Measurements from ENCODE around the gene ACY1. TPM values are rescaled to one million over a fixed set of nuclear protein-coding genes. Genes with fewer than 3 reads are reported as not detected.

ACY1 gene
- total RNA-seq, 1 donor from 2014 or later = 58.7 TPM

- Mint-ChIP-seq H3K27me3 (no peaks in the 10 kb centered on the region), H3K4me3 (peak overlapping the region; percentile 85), H3K4me1 (peaks cover 24% of the 10 kb centered on the region), H3K36me3 (ENCODE audit: low read depth) (peaks cover 18% of the 10 kb centered on the region), H3K9me3 (no peaks in the 10 kb centered on the region), H3K27ac (peak overlapping the region; percentile 91)
- peak; percentile 89 for DNase-seq
- intact Hi-C loops (cut with micrococcal nuclease) = loop anchor here (1.0 to 5.0 kb wide), 11 partner anchors 25 to 441 kb away; partner anchors contain the start of genes ABHD14B, ACY1, DCAF1 and POC1A
Measured at GRCh38 chr3:51942603-51943450, 40.5 kb upstream of the ACY1 start.

DNA sequence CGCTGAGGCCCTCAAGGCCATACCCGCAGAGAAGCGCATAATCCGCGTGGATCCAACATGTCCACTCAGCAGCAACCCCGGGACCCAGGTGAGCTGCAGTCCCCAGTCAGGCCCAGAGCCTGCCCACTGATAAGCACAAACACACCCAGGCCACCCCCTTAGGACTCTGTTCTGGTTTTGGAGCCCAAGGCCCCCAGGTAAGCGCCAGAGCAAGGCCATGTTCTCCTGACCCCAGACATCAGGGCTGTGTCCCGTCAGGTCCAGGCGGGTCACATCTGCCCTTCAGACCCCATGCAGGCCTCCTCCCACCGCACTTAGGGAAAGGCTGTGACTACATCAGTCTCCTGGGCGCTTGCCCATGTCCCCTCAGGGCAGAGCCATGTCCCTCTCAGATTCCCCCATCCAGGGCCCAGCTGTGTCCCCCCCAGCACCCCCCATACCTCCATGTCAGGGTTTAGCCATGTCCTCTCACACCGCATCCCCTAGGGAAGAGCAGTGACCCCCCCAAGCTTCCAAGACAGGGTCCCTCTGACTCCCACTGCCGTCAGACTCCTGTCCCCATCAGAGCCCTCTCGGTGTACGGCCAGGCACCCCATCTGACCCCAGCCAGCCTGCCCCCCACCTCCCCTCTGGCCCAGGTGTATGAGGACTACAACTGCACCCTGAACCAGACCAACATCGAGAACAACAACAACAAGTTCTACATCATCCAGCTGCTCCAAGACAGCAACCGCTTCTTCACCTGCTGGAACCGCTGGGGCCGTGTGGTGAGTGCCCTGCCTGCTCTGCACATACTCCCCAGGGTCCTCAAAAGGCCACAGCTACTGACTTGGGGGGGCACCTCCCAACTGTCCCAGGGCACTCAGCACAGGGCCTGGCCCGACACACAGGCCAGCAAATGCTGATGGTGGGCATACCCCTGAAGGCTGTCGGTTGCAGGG is 39.6 kb upstream of the ACY1 start:
- Mint-ChIP-seq H3K9me3 (no peaks in the 10 kb centered on the region), H3K4me1 (peaks cover 21% of the 10 kb centered on the region), H3K27me3 (no peaks in the 10 kb centered on the region), H3K36me3 (ENCODE audit: low read depth) (peaks cover 16% of the 10 kb centered on the region), H3K27ac (no peak overlapping the region), H3K4me3 (no peak overlapping the region)
- intact Hi-C loops (cut with micrococcal nuclease) = loop anchor here (2.0 to 5.0 kb wide), 3 partner anchors 179 to 441 kb away; partner anchors contain the start of genes DCAF1 and RAD54L2
- no peak for DNase-seq

DNA sequence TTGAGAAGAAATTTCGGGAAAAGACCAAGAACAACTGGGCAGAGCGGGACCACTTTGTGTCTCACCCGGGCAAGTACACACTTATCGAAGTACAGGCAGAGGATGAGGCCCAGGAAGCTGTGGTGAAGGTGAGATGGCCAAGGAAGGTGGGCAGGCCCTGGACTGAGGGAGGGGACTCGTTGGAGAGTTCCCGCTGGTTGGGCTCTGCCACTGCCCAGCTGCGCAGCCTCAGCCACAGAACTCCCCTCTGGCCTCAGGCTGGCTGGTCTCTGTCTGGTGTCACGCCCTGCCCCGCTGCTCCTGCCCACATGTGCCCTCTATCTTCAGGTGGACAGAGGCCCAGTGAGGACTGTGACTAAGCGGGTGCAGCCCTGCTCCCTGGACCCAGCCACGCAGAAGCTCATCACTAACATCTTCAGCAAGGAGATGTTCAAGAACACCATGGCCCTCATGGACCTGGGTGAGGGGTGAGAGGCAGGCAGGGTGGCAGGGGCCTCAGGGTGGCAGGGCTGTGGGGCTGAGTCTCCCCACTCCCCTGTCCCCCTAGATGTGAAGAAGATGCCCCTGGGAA is 38.8 kb upstream of the ACY1 start:
- intact Hi-C loops (cut with micrococcal nuclease) = loop anchor here (5.0 kb wide), 2 partner anchors 407 to 442 kb away; partner anchors contain the start of genes DCAF1 and RAD54L2
- no peaks in the 10 kb centered on the region for H3K27me3 Mint-ChIP-seq
- peaks cover 11% of the 10 kb centered on the region for H3K36me3 Mint-ChIP-seq (ENCODE audit: low read depth)
- H3K4me3 Mint-ChIP-seq = no peak overlapping the region
- DNase-seq = no peak
- no peak overlapping the region for H3K27ac Mint-ChIP-seq
- H3K4me1 Mint-ChIP-seq = peaks cover 15% of the 10 kb centered on the region
- no peaks in the 10 kb centered on the region for H3K9me3 Mint-ChIP-seq

GRCh38 chr3:51945031-51945840 is 38.1 kb upstream of the ACY1 start:
- Mint-ChIP-seq H3K4me3 (no peak overlapping the region), H3K9me3 (no peaks in the 10 kb centered on the region), H3K27ac (no peak overlapping the region), H3K36me3 (ENCODE audit: low read depth) (peaks cover 10% of the 10 kb centered on the region), H3K27me3 (no peaks in the 10 kb centered on the region), H3K4me1 (peaks cover 14% of the 10 kb centered on the region)
- no peak for DNase-seq
- intact Hi-C loops (cut with micrococcal nuclease) = no loop called here

DNA sequence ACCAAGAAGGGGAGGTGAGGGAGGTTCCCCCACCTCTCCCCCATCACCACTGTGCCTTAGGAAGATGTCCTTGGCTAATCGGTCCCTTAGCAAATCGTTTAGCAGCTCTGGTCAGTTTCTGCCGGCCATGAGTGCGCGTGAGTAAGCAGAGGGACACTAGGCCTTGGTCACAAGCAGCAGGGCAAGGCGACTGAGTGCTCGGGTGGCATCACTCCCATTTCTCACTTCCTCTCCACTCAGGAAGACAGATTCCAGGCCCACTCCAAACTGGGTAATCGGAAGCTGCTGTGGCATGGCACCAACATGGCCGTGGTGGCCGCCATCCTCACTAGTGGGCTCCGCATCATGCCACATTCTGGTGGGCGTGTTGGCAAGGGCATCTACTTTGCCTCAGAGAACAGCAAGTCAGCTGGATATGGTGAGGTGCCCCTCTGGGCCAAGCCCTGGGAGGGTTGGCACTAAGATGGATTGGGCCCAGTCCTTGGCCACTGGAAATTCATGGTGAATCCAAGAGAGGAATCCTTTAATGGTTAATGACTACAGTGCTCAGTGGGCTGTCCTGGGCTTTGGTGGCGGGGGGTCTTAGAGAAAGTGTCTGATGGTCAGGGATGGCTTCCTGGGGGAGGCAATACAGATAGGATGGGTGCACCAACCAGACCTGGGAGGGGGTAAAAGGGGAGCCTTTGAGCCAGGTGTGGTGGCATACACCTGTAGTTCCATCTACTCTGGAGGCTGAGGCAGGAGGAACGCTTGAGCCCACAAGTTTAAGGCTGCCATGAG is 37.2 kb upstream of the ACY1 start:
- H3K4me3 Mint-ChIP-seq = no peak overlapping the region
- intact Hi-C loops (cut with micrococcal nuclease) = no loop called here
- H3K9me3 Mint-ChIP-seq = no peaks in the 10 kb centered on the region
- H3K27ac Mint-ChIP-seq = no peak overlapping the region
- no peak for DNase-seq
- H3K4me1 Mint-ChIP-seq = peaks cover 5% of the 10 kb centered on the region
- peaks cover 3% of the 10 kb centered on the region for H3K36me3 Mint-ChIP-seq (ENCODE audit: low read depth)
- no peaks in the 10 kb centered on the region for H3K27me3 Mint-ChIP-seq

DNA sequence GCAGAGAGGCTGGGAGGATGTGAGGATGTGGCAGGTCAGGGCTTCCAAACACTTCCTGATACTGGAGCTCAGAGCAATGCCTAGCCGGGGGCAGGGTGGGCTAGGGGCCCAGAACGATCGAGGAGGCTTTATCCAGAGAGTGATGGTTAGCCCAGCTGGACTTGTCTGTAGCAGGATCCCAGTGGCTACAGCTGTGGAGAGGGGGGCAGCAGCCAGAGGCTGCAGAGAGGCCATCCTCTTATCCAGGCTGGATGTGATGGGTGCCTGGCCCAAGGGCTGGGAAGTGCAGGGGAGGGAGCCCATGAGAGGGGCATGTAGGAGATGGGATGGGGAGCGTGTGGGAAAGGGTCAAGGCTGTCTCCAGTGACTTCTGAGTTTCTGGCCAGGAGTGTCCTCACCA is 36.5 kb upstream of the ACY1 start:
- Mint-ChIP-seq H3K4me1 (peaks cover 4% of the 10 kb centered on the region), H3K36me3 (ENCODE audit: low read depth) (peaks cover 3% of the 10 kb centered on the region), H3K27me3 (no peaks in the 10 kb centered on the region), H3K27ac (no peak overlapping the region), H3K9me3 (no peaks in the 10 kb centered on the region), H3K4me3 (no peak overlapping the region)
- DNase-seq = no peak
- intact Hi-C loops (cut with micrococcal nuclease) = no loop called here

DNA sequence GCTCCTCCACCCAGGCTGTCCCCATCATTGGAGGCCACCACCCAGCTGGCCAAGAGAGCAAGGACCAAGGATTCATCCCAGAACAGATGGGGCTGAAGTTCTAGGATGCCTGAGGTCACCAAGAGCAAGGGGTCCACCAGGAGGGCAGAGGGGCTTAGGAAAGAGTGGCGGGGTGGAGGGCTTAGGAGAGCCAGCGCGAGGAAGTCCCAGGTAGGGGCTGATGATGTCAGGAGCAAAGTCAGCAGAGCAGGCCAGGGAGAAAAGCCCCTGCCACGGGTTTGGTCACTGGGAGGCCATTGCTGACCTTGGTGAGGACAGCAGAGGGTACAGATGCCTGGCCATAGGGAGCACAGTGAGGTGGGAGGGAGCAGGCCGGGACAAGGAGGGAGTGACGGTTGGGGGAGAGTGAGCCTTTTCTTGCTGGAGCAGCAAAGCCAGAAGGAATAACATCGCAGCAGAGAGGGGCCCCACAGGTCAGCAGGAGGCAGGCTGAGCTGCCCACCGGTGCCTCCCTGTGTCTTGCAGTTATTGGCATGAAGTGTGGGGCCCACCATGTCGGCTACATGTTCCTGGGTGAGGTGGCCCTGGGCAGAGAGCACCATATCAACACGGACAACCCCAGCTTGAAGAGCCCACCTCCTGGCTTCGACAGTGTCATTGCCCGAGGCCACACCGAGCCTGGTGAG is 36.0 kb upstream of the ACY1 start:
- Mint-ChIP-seq H3K27me3 (no peaks in the 10 kb centered on the region), H3K4me1 (peaks cover 4% of the 10 kb centered on the region), H3K9me3 (no peaks in the 10 kb centered on the region), H3K36me3 (ENCODE audit: low read depth) (peaks cover 3% of the 10 kb centered on the region), H3K4me3 (no peak overlapping the region), H3K27ac (no peak overlapping the region)
- intact Hi-C loops (cut with micrococcal nuclease) = no loop called here
- DNase-seq = no peak

GRCh38 chr3:51948016-51948580 is 35.2 kb upstream of the ACY1 start:
- no peaks in the 10 kb centered on the region for H3K9me3 Mint-ChIP-seq
- peaks cover 3% of the 10 kb centered on the region for H3K27me3 Mint-ChIP-seq
- DNase-seq = no peak
- H3K36me3 Mint-ChIP-seq (ENCODE audit: low read depth) = peaks cover 3% of the 10 kb centered on the region
- H3K4me1 Mint-ChIP-seq = peaks cover 1% of the 10 kb centered on the region
- H3K27ac Mint-ChIP-seq = no peak overlapping the region
- intact Hi-C loops (cut with micrococcal nuclease) = no loop called here
- no peak overlapping the region for H3K4me3 Mint-ChIP-seq

DNA sequence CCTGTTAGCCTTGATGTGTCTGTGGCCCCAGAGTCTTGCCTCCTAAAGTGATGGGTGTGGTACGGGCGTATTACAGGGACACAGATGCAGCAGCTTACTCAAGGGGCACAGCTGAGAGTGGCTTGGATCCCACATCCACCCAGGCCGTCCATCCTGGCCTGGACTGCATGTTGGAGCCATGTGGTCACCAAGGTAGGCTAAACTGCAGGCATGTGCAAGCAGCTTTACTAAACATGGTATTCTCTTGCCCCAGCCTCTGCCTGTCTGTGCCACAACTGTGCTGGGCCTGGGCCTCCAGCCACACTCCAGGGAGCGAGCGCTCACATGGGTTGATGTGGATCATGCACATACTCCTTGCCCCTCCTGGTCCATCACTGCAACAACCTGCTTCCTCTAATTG is 34.2 kb upstream of the ACY1 start:
- Mint-ChIP-seq H3K27ac (no peak overlapping the region), H3K27me3 (peaks cover 14% of the 10 kb centered on the region), H3K4me1 (no peaks in the 10 kb centered on the region), H3K4me3 (no peak overlapping the region), H3K9me3 (no peaks in the 10 kb centered on the region), H3K36me3 (ENCODE audit: low read depth) (peaks cover 3% of the 10 kb centered on the region)
- DNase-seq = no peak
- intact Hi-C loops (cut with micrococcal nuclease) = no loop called here

GRCh38 chr3:51950899-51951298 is 32.4 kb upstream of the ACY1 start:
- intact Hi-C loops (cut with micrococcal nuclease) = no loop called here
- peaks cover 3% of the 10 kb centered on the region for H3K36me3 Mint-ChIP-seq (ENCODE audit: low read depth)
- H3K4me1 Mint-ChIP-seq = no peaks in the 10 kb centered on the region
- no peak overlapping the region for H3K4me3 Mint-ChIP-seq
- no peak for DNase-seq
- H3K27ac Mint-ChIP-seq = no peak overlapping the region
- H3K9me3 Mint-ChIP-seq = no peaks in the 10 kb centered on the region
- H3K27me3 Mint-ChIP-seq = peaks cover 26% of the 10 kb centered on the region

DNA sequence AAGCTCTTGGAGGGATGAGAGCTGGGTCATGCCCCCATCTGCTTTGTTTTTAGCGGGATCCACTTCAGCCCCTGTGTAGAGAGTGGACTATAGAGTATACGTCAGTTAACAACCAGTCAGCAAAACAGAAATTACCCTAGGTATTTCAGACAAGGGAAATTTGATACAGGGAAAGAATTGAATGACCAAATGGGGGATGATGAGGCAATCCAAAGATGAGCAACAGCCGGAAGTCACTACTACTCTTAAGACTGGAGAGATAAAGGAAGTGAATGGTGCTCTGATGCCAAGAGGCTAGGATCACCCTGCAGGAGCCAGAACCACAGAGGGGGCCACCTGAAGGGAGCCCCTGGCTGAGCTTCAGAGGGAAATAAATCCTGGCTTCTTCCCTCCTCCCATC is 29.9 kb upstream of the ACY1 start:
- no peak overlapping the region for H3K27ac Mint-ChIP-seq
- H3K4me1 Mint-ChIP-seq = no peaks in the 10 kb centered on the region
- peaks cover 29% of the 10 kb centered on the region for H3K27me3 Mint-ChIP-seq
- H3K4me3 Mint-ChIP-seq = no peak overlapping the region
- intact Hi-C loops (cut with micrococcal nuclease) = no loop called here
- peaks cover 6% of the 10 kb centered on the region for H3K36me3 Mint-ChIP-seq (ENCODE audit: low read depth)
- no peak for DNase-seq
- H3K9me3 Mint-ChIP-seq = no peaks in the 10 kb centered on the region

DNA sequence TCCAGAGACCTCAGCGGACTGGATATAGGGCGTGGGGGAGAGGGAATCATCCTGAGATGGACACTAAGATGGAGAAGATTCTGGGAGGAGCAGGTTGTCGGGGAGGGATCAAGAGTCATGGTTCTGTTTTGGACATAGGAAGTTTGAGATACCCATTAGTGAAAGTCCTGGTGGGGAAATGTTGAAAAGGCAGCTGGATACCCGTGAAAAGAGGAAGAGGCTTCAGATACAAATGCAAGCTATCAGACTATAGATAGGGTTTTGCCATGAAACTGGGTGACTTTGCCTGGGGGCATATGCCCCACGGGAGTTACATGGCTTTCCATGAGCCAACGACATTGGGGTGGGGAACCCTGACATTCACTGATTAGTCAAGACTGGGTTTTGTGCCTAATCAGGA is 29.2 kb upstream of the ACY1 start:
- Mint-ChIP-seq H3K36me3 (ENCODE audit: low read depth) (peaks cover 3% of the 10 kb centered on the region), H3K27ac (no peak overlapping the region), H3K4me1 (no peaks in the 10 kb centered on the region), H3K4me3 (no peak overlapping the region), H3K9me3 (no peaks in the 10 kb centered on the region), H3K27me3 (peaks cover 29% of the 10 kb centered on the region)
- intact Hi-C loops (cut with micrococcal nuclease) = no loop called here
- DNase-seq = no peak

All from activated CD4-positive, alpha-beta T cell treated with anti-CD3 and anti-CD28 coated beads, Interleukin-2, amount 10 ng/mL, durations not matched to agents 24 days and 14 days (primary cell).